Measurements from ENCODE around the gene TECPR2. TPM values are rescaled to one million over a fixed set of nuclear protein-coding genes. Genes with fewer than 3 reads are reported as not detected.

The TECPR2 gene, protein sequence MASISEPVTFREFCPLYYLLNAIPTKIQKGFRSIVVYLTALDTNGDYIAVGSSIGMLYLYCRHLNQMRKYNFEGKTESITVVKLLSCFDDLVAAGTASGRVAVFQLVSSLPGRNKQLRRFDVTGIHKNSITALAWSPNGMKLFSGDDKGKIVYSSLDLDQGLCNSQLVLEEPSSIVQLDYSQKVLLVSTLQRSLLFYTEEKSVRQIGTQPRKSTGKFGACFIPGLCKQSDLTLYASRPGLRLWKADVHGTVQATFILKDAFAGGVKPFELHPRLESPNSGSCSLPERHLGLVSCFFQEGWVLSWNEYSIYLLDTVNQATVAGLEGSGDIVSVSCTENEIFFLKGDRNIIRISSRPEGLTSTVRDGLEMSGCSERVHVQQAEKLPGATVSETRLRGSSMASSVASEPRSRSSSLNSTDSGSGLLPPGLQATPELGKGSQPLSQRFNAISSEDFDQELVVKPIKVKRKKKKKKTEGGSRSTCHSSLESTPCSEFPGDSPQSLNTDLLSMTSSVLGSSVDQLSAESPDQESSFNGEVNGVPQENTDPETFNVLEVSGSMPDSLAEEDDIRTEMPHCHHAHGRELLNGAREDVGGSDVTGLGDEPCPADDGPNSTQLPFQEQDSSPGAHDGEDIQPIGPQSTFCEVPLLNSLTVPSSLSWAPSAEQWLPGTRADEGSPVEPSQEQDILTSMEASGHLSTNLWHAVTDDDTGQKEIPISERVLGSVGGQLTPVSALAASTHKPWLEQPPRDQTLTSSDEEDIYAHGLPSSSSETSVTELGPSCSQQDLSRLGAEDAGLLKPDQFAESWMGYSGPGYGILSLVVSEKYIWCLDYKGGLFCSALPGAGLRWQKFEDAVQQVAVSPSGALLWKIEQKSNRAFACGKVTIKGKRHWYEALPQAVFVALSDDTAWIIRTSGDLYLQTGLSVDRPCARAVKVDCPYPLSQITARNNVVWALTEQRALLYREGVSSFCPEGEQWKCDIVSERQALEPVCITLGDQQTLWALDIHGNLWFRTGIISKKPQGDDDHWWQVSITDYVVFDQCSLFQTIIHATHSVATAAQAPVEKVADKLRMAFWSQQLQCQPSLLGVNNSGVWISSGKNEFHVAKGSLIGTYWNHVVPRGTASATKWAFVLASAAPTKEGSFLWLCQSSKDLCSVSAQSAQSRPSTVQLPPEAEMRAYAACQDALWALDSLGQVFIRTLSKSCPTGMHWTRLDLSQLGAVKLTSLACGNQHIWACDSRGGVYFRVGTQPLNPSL (N-terminal part only)
- total RNA-seq = 21.3 TPM
- long read RNA-seq, full-length matches to known transcripts = 2 of 27 reads
- long read RNA-seq, partial matches to known transcripts = 23 of 27 reads
- long read RNA-seq, other reads (novel, unspliced or antisense) = 2 of 27 reads

DNA sequence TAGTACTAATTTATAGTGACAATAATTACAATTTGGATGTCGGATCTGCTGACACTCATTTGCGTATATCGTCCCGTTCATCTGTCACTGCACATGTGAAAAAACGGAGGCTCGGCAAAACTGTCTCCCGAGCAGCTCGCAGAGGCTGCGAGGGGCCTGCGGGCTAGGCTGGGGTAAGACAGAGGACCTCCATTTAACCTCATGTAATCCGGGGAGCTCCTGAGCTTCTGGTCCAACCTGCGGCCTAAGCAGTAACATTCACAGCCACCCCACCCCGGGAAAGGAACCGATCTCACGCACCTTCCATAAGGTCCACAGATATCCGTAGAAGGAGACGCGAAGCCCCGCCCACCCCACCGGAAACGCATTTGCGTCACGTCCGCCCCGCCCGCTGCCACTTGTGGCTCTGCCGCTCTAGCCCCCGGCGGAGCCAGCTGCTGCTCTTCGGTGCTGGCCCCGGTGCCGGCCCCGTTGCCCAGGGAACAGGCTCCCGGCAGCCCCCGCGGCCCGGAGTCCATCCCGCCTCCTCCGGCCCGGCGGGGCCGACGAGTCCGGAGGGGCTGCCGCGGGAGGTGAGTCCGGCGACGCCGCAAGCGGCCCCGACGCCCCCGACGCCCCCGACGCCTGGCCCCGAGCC, at the start of gene TECPR2, which contains the start of gene CINP:
Gene TECPR2, plus strand, starts transcription at position 397 of the 637 bp plus-strand sequence. CDS start 13,781 bp downstream, outside the sequence.
Gene CINP, minus strand, starts transcription at position 346 of the 637 bp plus-strand sequence. Its CDS starts 39 bp downstream, at position 307.
- intact Hi-C loops (cut with DNase I) = no loop called here
- peak; percentile 99 for ATAC-seq (ENCODE audit: poor library complexity)
- peak; percentile 99 for DNase-seq

DNA sequence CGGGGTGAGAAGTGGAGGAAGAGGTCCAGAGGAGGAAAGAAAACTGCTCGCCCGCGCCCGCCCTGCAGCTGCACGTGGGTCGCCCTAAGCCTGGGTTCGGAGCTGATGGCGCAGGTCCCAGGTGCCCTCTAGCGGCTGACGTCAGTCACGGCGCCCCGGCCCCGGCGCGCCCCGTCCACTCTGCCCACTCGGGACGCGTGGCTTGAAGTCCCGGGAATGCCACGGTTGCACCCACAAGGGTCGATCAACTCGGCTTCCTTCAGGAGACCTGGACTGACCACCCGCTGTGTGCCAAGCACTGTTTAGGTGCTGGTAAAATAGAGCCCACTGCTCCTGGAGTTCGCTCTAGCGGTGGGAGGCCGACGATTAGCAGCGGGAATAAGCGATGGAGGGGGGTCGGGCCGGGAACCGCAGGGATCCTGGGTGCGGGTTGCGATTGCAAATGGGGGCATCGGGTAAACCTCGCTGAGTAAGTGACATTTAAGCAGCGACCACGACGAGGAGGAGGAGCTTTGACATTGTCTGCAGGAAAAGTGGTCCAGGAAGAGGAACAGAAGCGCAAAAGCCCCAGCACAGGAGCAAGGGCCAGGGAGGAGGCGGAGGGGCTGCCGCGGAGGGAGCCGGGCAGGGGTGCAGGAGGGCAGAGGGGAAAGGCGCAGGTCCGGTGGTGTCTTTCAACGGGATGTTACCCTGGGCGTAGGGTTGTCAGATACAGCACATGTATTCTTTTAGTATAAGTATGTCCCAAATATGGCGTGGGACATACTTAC, 48.3 kb upstream of the TECPR2 start:
- intact Hi-C loops (cut with DNase I) = loop anchor here (2.0 kb wide), 1 partner anchor 80 kb away; no protein-coding TSS in a partner anchor
- peak; percentile 73 for ATAC-seq (ENCODE audit: poor library complexity)

DNA sequence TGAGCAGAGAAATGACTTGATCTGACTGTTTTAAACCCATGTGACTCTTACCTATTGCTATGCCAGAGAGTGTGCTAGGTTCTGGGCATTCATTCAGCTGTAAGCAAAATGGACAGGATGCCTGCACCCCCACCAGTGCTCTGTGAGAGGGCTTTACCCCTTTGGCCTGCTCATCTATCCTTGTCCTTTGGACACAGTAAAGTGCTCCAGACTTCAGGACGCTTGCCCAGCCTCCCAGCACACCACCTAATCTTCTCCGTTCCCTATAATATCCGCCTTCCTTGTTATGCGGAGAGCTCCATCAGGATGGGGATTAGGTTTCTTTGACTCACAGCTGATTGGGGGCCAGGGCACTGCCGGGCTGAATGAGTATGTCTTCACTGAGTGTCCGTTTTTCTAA, 47.6 kb upstream of the TECPR2 start:
- no peak for DNase-seq
- ATAC-seq (ENCODE audit: poor library complexity) = no peak
- intact Hi-C loops (cut with DNase I) = loop anchor here (2.0 kb wide), 1 partner anchor 80 kb away; no protein-coding TSS in a partner anchor

More for the DNA sequence above, 48.3 kb upstream of the TECPR2 start:
- peak; percentile 90 for DNase-seq

DNA sequence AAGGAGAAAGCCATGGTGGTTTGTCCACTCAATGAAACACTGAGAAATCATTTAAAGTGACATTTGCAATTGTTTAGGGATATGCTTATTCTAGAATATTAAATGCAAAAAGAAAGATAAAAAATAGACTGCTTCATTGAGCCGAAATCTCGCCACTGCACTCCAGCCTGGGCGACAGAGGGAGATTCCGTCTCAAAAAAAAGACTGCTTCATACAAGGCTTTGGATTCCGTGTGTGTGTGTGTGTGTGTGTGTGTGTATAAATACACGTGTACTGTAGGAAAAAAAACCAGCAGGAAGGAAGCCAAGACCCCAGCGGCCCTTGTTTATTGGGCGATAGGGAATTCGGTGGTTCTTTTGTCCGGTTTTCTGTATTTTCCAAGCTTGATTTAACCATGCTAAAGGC, 46.4 kb upstream of the TECPR2 start:
- ATAC-seq (ENCODE audit: poor library complexity) = no peak
- no peak for DNase-seq
- intact Hi-C loops (cut with DNase I) = no loop called here

DNA sequence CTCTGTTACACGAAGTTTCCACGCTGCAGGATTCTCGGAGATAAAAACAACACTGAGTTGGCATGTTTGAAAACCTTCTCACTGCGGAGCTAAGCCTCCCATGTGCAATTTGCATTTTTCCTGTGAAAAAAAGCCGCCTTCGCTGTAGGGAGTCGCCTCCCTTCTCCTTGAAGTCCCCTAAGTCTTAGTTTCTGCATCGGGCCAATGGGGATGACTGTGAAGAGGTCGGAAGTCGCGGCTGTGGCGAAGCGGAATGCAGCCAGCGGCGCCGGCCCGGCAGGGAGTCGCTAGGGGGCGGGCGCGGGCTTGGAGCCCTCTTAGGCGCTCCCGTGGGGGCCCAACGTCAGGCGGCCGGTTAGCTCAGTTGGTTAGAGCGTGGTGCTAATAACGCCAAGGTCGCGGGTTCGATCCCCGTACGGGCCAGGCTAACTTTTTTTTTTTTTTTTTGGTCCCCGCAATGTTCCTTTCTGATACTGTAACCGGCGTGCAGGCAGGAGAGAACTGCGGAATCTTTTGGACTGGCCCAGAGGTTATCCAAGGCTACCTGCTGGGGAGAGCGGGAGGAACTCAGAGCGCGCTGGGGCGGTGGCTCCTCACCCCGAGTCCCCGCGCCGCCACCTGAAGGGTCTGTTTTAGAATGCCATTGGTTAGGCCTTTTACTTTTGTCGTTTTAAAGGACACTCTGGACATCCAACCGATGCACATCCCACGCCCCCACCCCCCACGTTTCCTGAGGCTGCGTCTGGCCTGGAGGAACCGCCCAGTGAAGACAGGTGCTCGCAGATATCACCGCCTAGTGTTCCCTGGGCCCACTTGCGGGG, 45.8 kb upstream of the TECPR2 start:
- intact Hi-C loops (cut with DNase I) = no loop called here
- peak; percentile 80 for ATAC-seq (ENCODE audit: poor library complexity)
- peak; percentile 96 for DNase-seq

DNA sequence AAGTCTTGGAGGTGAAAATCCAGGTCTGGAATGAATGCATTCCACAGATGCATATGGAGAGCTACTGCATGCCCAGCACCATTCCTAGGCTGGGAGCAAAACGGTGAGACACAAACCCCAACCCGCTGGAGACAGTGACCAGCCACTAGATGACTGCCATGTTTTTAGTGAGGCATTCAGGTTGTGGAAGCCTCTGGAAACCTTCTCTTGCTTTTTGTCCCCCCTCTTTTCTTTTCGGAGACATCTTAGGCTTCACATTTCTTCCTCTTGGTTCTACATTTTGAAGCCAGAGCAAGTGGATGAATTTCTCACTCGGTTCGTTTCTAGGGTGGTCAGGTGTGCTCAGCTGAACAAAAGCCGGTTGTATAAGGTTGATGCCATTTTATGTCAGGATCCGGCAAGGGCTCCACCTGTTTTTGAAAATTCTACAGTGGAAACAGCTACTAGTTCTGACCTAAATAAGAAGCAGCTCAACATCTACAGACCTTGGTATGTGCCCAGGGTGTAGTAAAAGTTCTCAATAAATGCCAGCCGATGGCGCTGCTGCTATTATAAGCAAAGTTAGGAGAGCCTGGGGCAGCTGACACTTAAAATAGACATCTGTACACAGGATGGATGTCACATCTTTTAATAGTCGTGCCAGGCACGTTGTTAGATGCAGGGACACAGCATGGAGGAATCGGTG, 45.0 kb upstream of the TECPR2 start:
- intact Hi-C loops (cut with DNase I) = no loop called here
- ATAC-seq (ENCODE audit: poor library complexity) (peak; percentile 48), DNase-seq (no peak)

- DNase-seq (no peak), ATAC-seq (ENCODE audit: poor library complexity) (no peak)
- intact Hi-C loops (cut with DNase I) = no loop called here
Observed at GRCh38 chr14:102318781-102319276, 43.9 kb upstream of the TECPR2 start.

GRCh38 chr14:102319351-102320032, 43.2 kb upstream of the TECPR2 start, which contains the start of gene ZNF839:
TSS of gene ZNF839 (plus strand) at chr14:102319746. CDS start at chr14:102319766, 20 bp downstream.
- intact Hi-C loops (cut with DNase I) = no loop called here
- DNase-seq (peak; percentile 96), ATAC-seq (ENCODE audit: poor library complexity) (peak; percentile 71)

DNA sequence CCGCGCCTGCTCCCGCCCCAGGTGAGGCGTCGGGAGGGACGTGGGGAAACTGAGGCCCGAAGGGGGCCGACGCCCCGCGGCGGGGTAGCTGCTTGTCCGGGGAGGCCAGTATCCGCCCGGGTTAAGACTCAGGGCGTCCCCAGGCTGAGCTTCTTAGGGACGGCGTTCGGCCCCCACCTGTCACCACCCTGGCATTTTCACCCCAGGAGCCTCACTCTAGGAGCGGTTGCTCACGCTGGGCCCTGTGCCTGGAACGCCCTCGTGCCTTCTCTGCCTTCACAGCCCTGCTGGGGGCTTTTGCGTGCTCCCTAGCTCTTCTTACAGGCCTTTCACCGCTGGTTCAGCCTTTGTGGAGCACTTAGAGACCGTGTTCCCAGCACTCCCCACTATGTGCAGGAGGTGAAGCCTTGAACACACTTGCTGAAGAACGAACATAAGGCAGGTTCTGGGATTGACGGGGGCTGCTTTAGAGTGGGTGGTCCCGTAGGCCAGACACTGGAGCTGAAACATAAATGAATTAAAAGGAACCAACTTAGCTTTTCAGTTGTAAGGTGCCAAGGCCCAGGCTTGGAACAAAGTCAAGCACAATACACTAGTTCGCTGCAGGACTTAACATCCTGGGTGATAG, 42.6 kb upstream of the TECPR2 start:
- peak; percentile 59 for DNase-seq
- no peak for ATAC-seq (ENCODE audit: poor library complexity)
- intact Hi-C loops (cut with DNase I) = no loop called here

DNA sequence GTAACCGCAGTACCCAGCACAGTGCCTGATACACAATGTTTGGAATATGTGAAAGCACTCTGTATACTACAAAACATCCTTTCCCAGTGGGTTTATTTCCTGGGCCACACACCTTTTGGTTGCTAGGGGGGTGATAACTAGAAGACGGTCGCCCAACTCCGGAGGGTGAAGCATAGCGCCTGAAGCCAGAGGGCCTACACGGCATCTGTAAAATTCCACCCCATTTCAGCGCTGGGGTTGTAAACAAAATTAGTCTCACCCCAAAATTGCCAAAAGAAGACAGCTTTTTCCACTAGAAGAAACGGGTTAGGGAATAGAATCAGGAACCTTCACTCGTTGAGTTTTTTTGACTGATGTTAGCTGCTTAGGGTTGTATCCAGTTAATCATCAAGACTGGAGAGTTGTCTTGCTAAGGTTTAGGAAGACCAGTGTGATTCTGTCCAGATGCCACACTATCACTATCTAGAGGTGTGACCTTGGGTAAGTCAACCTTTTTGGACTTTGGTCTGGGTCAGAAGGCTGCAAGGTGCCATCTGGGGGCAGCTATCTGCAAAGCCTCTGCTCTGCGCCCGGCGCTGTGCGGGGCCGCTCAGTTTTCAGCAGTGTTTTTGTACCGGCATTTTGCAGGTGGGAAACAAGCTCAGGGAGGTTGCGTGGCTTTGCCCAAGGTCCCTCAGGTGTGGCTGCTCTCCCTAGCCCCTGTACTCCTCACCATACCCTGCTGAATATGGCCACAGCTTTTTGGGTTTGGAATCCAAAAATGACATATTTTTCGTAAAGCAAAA, 41.9 kb upstream of the TECPR2 start:
- ATAC-seq (ENCODE audit: poor library complexity) (no peak), DNase-seq (peak; percentile 27)
- intact Hi-C loops (cut with DNase I) = no loop called here

GRCh38 chr14:102321456-102322422, 41.0 kb upstream of the TECPR2 start:
- ATAC-seq (ENCODE audit: poor library complexity) (no peak), DNase-seq (peak; percentile 30)
- intact Hi-C loops (cut with DNase I) = no loop called here

DNA sequence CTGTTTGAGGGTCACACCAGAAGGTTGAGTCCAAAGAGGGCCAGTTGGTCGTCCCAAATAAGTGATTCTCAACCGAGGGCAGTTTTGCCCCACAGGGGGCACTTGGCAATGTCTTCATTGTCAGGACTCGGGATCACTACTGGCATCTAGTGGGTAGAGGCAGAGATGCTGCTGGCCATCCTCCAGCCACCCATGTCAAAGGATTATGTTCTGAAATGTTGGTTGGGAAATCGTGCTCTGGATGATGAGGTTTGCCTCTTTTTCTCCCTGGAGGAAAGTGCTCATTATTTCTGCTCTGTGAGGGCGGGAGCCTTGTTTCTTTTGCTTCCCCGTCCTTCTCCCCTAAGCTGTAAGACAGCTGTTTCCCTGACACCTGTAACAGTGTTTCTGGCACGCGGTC, 39.6 kb upstream of the TECPR2 start:
- ATAC-seq (ENCODE audit: poor library complexity) (no peak), DNase-seq (peak; percentile 73)
- intact Hi-C loops (cut with DNase I) = no loop called here

Measured in Right ventricle myocardium superior (tissue), 1 donor.